ENCODE results near the gene ACOT7.

- TF ChIP-seq, protein P1, sequence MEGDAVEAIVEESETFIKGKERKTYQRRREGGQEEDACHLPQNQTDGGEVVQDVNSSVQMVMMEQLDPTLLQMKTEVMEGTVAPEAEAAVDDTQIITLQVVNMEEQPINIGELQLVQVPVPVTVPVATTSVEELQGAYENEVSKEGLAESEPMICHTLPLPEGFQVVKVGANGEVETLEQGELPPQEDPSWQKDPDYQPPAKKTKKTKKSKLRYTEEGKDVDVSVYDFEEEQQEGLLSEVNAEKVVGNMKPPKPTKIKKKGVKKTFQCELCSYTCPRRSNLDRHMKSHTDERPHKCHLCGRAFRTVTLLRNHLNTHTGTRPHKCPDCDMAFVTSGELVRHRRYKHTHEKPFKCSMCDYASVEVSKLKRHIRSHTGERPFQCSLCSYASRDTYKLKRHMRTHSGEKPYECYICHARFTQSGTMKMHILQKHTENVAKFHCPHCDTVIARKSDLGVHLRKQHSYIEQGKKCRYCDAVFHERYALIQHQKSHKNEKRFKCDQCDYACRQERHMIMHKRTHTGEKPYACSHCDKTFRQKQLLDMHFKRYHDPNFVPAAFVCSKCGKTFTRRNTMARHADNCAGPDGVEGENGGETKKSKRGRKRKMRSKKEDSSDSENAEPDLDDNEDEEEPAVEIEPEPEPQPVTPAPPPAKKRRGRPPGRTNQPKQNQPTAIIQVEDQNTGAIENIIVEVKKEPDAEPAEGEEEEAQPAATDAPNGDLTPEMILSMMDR (IDR thresholded peaks at IDR 0.05): no peak
- no peak for TF ChIP-seq POLR2A (IDR thresholded peaks at IDR 0.05)
Measured at GRCh38 chr1:6421266-6421665, 27.7 kb upstream of the ACOT7 start.
